Fibroblast of villous mesenchyme (primary cell): ENCODE measurements around the gene MYO1E. TPM values are rescaled to one million over a fixed set of nuclear protein-coding genes. Genes with fewer than 3 reads are reported as not detected.

Experiments
- DNase-seq: peaks from one replicate; pipeline ENCODE4 v3.0.0-alpha.2; 2010; ENCODE audit warnings: low read depth
- H3K4me3 ChIP-seq: 2 replicates; pipeline ENCODE4 v1.5.1; 2011; ENCODE audit warnings: low read depth, mild to moderate bottlenecking, low read length
- total RNA-seq: library from RNA; depleted of rRNA; stranded (reverse); fragments of >200 nt; gene quantifications from 2 replicates; pipeline ENCODE4 v1.2.3, GENCODE V29; 2012
- TF ChIP-seq, protein P1 (sequence below): IDR thresholded peaks from 2 replicates; pipeline ENCODE4 v1.5.1; 2012; ENCODE audit warnings: low read depth, mild to moderate bottlenecking, low read length; ENCODE audit not compliant: insufficient read depth

The MYO1E gene
- total RNA-seq, result 107 and 123 TPM in 2 replicates

DNA sequence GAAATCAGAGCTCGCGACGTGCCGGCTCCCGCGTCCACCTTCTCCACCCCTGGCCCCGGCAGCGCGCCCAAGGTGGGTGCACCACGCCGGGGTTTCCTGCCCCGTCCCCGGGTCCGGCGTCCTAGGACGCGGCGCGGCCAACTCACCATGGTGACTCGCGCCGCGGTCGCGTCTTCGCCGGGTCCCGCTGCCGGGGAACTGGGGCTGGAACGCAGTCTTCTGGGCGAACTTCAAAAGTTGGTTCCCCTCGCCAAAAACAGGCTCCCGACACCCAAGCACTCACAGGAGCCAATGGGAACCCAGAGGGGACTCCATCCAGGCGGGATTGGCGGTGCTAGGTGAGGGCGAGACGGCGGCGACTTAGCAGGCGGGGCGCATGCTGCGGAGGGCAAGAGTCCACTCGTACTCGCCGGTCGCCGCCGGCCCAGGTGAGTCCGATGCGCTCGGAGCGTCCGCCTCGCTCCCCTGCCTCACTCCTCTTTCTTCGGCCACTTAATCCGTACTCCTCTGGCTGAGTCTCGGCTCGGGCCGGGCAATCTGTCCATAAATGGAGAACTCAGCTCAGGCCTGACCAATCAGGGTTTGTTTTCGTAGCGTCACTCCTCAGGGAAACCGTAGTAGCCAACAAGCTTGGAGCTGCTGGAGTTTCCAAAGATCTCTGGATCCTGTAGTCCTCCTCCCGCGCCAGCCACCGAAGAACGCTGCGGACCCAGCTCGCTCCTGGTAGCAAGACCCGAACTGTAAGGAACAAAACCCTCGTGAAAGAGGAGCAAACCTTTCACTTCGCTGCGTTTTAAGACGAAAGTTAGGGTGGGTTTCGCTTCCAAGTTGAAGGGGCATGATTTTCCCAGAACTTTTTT lies at the start of gene MYO1E:
TSS of gene MYO1E (minus strand) at position 520 of the 860 bp plus-strand sequence. CDS start at position 149, 371 bp downstream.
- TF ChIP-seq, protein P1, sequence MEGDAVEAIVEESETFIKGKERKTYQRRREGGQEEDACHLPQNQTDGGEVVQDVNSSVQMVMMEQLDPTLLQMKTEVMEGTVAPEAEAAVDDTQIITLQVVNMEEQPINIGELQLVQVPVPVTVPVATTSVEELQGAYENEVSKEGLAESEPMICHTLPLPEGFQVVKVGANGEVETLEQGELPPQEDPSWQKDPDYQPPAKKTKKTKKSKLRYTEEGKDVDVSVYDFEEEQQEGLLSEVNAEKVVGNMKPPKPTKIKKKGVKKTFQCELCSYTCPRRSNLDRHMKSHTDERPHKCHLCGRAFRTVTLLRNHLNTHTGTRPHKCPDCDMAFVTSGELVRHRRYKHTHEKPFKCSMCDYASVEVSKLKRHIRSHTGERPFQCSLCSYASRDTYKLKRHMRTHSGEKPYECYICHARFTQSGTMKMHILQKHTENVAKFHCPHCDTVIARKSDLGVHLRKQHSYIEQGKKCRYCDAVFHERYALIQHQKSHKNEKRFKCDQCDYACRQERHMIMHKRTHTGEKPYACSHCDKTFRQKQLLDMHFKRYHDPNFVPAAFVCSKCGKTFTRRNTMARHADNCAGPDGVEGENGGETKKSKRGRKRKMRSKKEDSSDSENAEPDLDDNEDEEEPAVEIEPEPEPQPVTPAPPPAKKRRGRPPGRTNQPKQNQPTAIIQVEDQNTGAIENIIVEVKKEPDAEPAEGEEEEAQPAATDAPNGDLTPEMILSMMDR, result no peak
- DNase-seq, result peak; percentile 98

GRCh38 chr15:59420986-59421618 lies 48.4 kb upstream of the MYO1E start:
- peak; percentile 48 for DNase-seq
- H3K4me3 ChIP-seq, result no peak overlapping the region
- TF ChIP-seq, protein P1, result peak; percentile 23

More for the DNA sequence above, at the start of gene MYO1E:
- peak within 1 kb of the TSS; percentile 84 for H3K4me3 ChIP-seq

- H3K4me3 ChIP-seq, result no peak overlapping the region
- no peak for DNase-seq
- TF ChIP-seq, protein P1, result no peak
These were observed 47.4 kb upstream of the MYO1E start for GRCh38 chr15:59420108-59420507.

DNA sequence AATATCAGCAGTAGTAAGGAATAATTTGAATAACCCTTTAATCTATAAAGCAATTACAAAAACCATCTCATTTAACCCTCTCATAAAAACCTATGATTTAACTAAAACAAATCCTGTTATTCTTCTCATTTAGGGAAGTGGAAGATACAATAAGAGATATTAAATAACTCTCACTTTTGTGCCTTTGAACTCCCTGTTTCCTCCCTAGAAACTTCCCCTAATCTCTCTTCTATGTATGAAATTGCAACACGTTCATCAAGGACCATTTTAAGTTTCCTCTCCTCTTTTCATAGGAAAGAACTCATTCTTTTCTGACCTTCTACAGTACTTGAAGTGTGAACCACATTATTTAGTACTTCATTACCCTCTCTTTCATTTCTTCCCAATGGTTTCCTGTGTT lies 46.5 kb upstream of the MYO1E start:
- TF ChIP-seq, protein P1, result no peak
- H3K4me3 ChIP-seq, result no peak overlapping the region
- DNase-seq, result no peak

DNA sequence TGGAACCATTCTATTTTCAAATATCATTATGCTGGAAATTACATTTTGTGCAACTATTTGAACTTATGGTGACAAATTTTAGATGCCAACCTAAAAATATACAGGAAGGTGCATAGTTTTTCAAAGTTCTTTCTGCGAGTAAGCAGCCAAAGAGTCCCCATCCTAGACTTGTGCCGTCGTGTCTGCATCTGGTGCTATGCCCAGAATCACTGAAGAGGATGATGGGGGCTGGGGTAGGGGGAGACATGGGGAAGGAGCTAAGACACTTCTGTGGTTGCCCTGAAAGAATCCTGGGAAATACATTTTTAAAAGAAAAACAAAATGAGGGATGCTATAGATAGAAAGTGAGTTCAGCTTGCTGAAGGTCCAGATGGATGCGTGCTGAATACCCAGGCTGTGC lies 44.1 kb upstream of the MYO1E start:
- H3K4me3 ChIP-seq, result no peak overlapping the region
- no peak for DNase-seq
- TF ChIP-seq, protein P1, result no peak

DNA sequence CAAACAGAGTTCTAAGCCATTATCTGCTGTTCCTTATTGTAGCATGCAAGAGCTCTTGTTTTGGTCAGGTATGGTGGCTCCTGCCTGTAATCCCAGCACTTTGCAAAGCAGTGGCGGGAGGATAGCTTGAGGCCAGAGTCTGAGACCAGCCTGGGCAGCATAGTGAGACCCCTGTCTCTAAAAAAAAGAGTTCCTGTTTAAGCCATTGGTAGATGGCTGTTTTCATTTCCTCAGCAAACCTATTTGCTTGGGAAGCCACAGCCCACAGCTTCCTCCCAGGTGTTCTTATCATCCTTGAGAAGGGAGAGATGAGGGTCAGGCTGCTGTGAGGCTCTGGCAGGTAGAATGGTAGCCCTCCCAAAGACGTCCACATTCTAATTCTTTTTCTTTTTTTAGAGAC lies 40.9 kb upstream of the MYO1E start:
- no peak overlapping the region for H3K4me3 ChIP-seq
- no peak for DNase-seq
- TF ChIP-seq, protein P1, result no peak
